Dermis blood vessel endothelial cell (primary cell): ENCODE measurements around the gene ZIC2. TPM values are rescaled to one million over a fixed set of nuclear protein-coding genes. Genes with fewer than 3 reads are reported as not detected.
"Not testable (repeated sequence)": the region's sequence is repeated elsewhere in the genome, so short reads cannot be mapped to it uniquely, and the experiment has no call there.

Experiments
- DNase-seq: peaks from one replicate; pipeline ENCODE4 v3.0.0; 2010
- total RNA-seq: library from RNA; depleted of rRNA; stranded (reverse); fragments of >200 nt; gene quantifications from 2 replicates; pipeline ENCODE4 v1.2.3, GENCODE V29; 2014

ZIC2 gene
- total RNA-seq, 1 donor from 2014 or later, result not detected

DNA sequence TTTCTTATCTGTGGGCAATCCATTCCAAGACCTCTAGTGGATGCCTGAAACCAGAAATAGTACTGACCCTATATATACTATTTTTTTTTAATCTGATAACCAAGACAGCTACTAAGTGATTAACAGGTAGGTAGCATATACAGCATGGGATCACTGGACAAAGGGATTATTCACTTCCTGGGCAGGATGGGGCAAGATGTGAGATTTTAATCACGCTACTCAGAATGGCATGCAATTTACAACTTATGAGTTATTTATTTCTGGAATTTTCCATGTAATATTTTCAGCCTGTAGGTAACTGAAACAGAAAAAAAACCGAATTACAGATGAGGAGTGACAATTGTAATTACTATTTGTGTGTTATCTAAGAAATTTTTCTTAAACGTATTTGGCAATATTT lies 41.2 kb downstream of the ZIC2 start:
- no peak for DNase-seq

DNA sequence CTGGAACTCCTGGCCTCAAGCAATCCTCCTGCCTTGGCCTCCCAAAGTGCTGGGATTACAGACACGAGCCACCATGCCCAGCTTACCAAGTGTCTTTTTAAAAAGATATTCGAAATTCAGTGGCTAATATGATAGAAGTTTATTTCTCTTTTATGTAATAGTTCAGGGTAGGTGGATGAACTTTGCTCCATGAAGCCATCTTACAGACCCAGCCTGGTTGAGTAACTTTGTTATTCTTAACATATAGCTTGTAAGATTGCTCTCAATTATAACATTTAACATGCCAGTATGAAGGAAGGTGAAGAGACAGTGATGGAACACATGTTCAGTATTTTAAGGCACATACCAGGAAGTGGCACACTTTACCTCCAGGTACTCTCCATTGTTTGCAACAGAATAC lies 42.4 kb downstream of the ZIC2 start:
- DNase-seq, result no peak

DNA sequence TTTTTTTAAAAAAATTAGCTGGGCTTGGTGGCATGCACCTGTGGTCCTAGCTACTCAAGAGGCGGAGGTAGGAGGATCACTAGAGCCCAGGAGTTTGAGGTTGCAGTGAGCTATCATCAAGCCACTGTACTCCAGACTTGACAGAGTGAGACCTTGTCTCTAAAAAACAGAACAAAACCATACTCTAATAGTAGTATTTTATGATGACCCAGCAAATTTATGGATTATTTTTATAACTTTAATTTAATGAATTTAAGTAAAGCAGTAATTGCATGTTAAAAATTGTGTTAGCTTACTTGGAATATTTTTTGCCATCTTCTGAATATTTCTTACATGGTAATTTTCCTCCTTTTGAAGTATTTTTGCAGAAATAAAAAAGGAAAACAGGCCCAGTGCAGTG lies 48.3 kb downstream of the ZIC2 start:
- no peak for DNase-seq

DNA sequence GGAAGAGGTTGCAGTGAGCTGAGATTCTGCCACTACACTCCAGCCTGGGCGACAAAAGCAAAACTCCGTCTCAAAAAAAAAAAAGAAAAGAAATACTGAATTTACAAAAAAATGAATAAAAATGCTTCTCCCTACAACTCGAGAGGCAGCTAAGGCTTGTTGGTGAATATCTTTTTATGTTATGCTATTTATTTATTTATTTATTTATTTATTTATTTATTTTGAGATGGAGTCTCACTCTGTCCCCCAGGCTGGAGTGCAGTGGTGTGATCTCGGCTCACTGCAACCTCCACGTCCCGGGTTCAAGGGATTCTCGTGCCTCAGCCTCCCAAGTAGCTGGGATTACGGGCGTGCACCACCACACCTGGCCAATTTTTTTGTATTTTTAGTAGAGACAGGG lies 51.1 kb downstream of the ZIC2 start:
- not testable (repeated sequence) for DNase-seq

DNA sequence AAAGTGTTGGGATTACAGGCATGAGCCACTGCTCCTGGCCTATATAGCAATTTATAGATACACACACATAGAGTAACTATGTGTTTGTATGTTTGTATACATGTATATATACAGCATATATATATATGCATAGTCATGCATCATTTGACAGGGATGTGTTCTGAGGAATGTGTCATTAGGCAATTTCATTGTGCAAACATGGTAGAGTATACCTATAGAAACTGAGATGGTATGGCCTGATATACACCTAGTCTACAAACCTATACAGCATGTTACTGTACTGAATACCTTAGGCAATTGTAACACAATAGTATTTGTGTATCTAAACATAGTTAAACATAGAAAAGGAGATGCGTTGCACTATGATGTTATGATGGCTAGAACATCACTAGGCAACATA lies 54.4 kb downstream of the ZIC2 start:
- no peak for DNase-seq

Other genes with a start within 250 kb of the ZIC2 start
- under 0.01 TPM in 2 replicates for gene ZIC5, start 10.0 kb upstream of the ZIC2 start, total RNA-seq
- gene PCCA, start 107.3 kb downstream of the ZIC2 start, total RNA-seq, result 32.8 and 51.6 TPM in 2 replicates